Endothelial cell of umbilical vein (primary cell): ENCODE data around the gene FHDC1. TPM values are rescaled to one million over a fixed set of nuclear protein-coding genes. Genes with fewer than 3 reads are reported as not detected.

Experiments used
- BruUV-seq: library from RNA; stranded (reverse); fragments of 400-500 nt; replicated peaks from 2 replicates; lab custom pipeline; 2021; lab: Mats Ljungman, UMichigan
- CTCF ChIA-PET: fragments of 300-600, 350-600 bp; sonication (Branson Sonifier 250); formaldehyde crosslinking; loops from one replicate; lab custom pipeline; 2021; ENCODE audit warnings: antibody characterized with exemption, inconsistent platforms; lab: Charles Lee
- POLR2A ChIA-PET: fragments of 300-600, 350-600 bp; sonication (Branson Sonifier 250); formaldehyde crosslinking; loops from one replicate; lab custom pipeline; 2021; ENCODE audit warnings: antibody characterized with exemption, inconsistent platforms; lab: Charles Lee
- DNase-seq: peaks from one replicate; pipeline ENCODE4 v3.0.0-alpha.2; 2011; ENCODE audit warnings: low read depth, low spot score
- FAIRE-seq: peaks from 2 replicates; lab custom pipeline; 2011; peaks lifted over from hg19 to GRCh38; lab: Jason Lieb, UNC
- H2AFZ ChIP-seq: 2 replicates; pipeline ENCODE4 v1.6.0; 2012; ENCODE audit warnings: low read depth, low read length, control low read depth, inconsistent platforms
- H3K27ac ChIP-seq: 2 replicates; pipeline ENCODE4 v1.5.1; 2011; ENCODE audit warnings: low read depth, mild to moderate bottlenecking, control low read depth, low read length, moderate library complexity; ENCODE audit not compliant: insufficient read depth
- H3K27me3 ChIP-seq, 2 experiments: 2 replicates each; pipeline versions ENCODE4 v1.6.0 to v1.6.1; 2011; ENCODE audit warnings: low read length in 2 of 2, mixed read lengths in 1 of 2; ENCODE audit not compliant: control insufficient read depth in 2 of 2, insufficient read depth in 2 of 2
- H3K36me3 ChIP-seq, 2 experiments: 2 replicates in 1 of 2; 3 replicates in 1 of 2; pipeline ENCODE4 v1.5.1; 2011; ENCODE audit warnings: low read length in 2 of 2, mild to moderate bottlenecking in 1 of 2, moderate library complexity in 1 of 2; ENCODE audit not compliant: control insufficient read depth in 2 of 2, insufficient read depth in 2 of 2; ENCODE audit errors: extremely low read depth in 1 of 2
- H3K4me1 ChIP-seq: 3 replicates; pipeline ENCODE4 v1.5.1; 2011; ENCODE audit warnings: mild to moderate bottlenecking, low read length; ENCODE audit not compliant: control insufficient read depth, insufficient read depth; ENCODE audit errors: extremely low read depth
- H3K4me2 ChIP-seq: 2 replicates; pipeline ENCODE4 v1.6.1; 2011; ENCODE audit warnings: low read length, control low read depth, mixed read lengths; ENCODE audit not compliant: insufficient read depth
- H3K4me3 ChIP-seq, 3 experiments: fragments of 200-600 bp in 1 of 3; sonication (generic), shearing (Covaris generic) in 1 of 3; replicated peaks in 1 of 3; 2 replicates each; pipeline ENCODE4 v1.5.1; 2011 to 2016; ENCODE audit warnings: control low read depth in 3 of 3, low read length in 3 of 3, mild to moderate bottlenecking in 2 of 3, inconsistent platforms in 1 of 3, low read depth in 1 of 3, moderate library complexity in 1 of 3; ENCODE audit not compliant: insufficient read depth in 1 of 3
- H3K79me2 ChIP-seq: 2 replicates; pipeline ENCODE4 v1.6.0; 2012; ENCODE audit warnings: low read length, inconsistent platforms; ENCODE audit not compliant: control insufficient read depth, insufficient read depth
- H3K9ac ChIP-seq: replicated peaks from 2 replicates; pipeline ENCODE3; 2011; ENCODE audit warnings: low read length, control low read depth; ENCODE audit not compliant: insufficient read depth; ENCODE audit errors: extremely low read depth
- H3K9me1 ChIP-seq: replicated peaks from 3 replicates; pipeline ENCODE4 v1.6.0; 2011; ENCODE audit warnings: mild to moderate bottlenecking, low read length; ENCODE audit not compliant: control insufficient read depth, insufficient read depth; ENCODE audit errors: extremely low read depth
- H3K9me3 ChIP-seq: replicated peaks from 2 replicates; pipeline ENCODE4 v1.5.1; 2012; ENCODE audit warnings: low read length, inconsistent platforms; ENCODE audit not compliant: control insufficient read depth, insufficient read depth
- H4K20me1 ChIP-seq: replicated peaks from 2 replicates; pipeline ENCODE3; 2011; ENCODE audit warnings: mild to moderate bottlenecking, low read length; ENCODE audit not compliant: control insufficient read depth, insufficient read depth; ENCODE audit errors: extremely low read depth
- CTCF ChIP-seq, 2 donors: IDR thresholded peaks; 1 replicate in 1 of 2; 2 replicates in 1 of 2; pipeline ENCODE4 v1.5.1; 2011; ENCODE audit warnings: low read length in 2 of 2, mild to moderate bottlenecking in 2 of 2, moderate library complexity in 2 of 2, control low read depth in 1 of 2, inconsistent platforms in 1 of 2, low read depth in 1 of 2; ENCODE audit not compliant: insufficient read depth in 1 of 2; ENCODE audit errors: extremely low read depth in 1 of 2
- EZH2 ChIP-seq: IDR thresholded peaks from 2 replicates; pipeline ENCODE4 v1.6.1; 2012; ENCODE audit warnings: borderline replicate concordance, low read depth, mild to moderate bottlenecking, moderate library complexity, low read length, inconsistent platforms; ENCODE audit not compliant: severe bottlenecking
- FOS ChIP-seq: IDR thresholded peaks from 2 replicates; pipeline ENCODE4 v1.6.1; 2011; ENCODE audit warnings: mild to moderate bottlenecking, low read length, moderate library complexity, borderline replicate concordance; ENCODE audit not compliant: insufficient read depth
- GATA2 ChIP-seq: IDR thresholded peaks from 2 replicates; pipeline ENCODE4 v1.7.0; 2011; ENCODE audit warnings: low read depth, mild to moderate bottlenecking, moderate library complexity, mixed read lengths, low read length; ENCODE audit not compliant: insufficient read length, insufficient read depth
- JUN ChIP-seq: IDR thresholded peaks from 2 replicates; pipeline ENCODE4 v1.6.1; 2011; ENCODE audit warnings: borderline replicate concordance, low read depth; ENCODE audit not compliant: insufficient read length, insufficient read depth
- MAX ChIP-seq: IDR thresholded peaks from 2 replicates; pipeline ENCODE4 v1.6.1; 2011; ENCODE audit not compliant: insufficient read depth, insufficient read length
- MYC ChIP-seq: IDR thresholded peaks from one replicate; pipeline ENCODE4 v1.6.1; 2011; ENCODE audit warnings: mild to moderate bottlenecking, low read depth, low read length
- POLR2A ChIP-seq: IDR thresholded peaks from 2 replicates; pipeline ENCODE4 v1.6.1; 2012; ENCODE audit warnings: low read depth, mild to moderate bottlenecking, control low read depth, low read length
- POLR2AphosphoS5 ChIP-seq: IDR thresholded peaks from 2 replicates; pipeline ENCODE4 v1.6.1; 2012; ENCODE audit warnings: low read depth, mild to moderate bottlenecking, control low read depth, low read length, moderate library complexity; ENCODE audit not compliant: insufficient read depth
- dilution Hi-C: fragments of 300-500 bp; cut with MboI; formaldehyde crosslinking; loops from one replicate; pipeline ENCODE4 v1.15.0; 2019; ENCODE audit warnings: low sequenced_read_pairs; ENCODE audit not compliant: extremely low pct_ligation_motif_present
- intact Hi-C: fragments of 100-400 bp; cut with micrococcal nuclease; formaldehyde crosslinking; loops from one replicate; pipeline ENCODE4 v1.10.0; 2022
- polyA plus RNA-seq, 4 experiments: library from polyadenylated mRNA; depleted of rRNA in 3 of 4; stranded (reverse) in 3 of 4; unstranded in 1 of 4; fragments of >200 nt; gene quantifications; 2 replicates each; pipeline versions ENCODE4 v1.2.1 to v1.2.3, GENCODE V29; 2011 to 2012; ENCODE audit warnings: missing spikeins in 1 of 4
- total RNA-seq: library from RNA; stranded (reverse); gene quantifications from 2 replicates; pipeline ENCODE4 v1.2.3, GENCODE V29; 2021

FHDC1 gene
- total and polyA plus RNA-seq, 2 donors (not counting 3 experiments of a cell fraction or from before 2014, with no cell fraction given): 0.03 to 0.18 TPM

GRCh38 chr4:153010146-153010545, 74.0 kb downstream of the FHDC1 start:
- Histone ChIP-seq H3K27me3 (peaks cover 2 to 9% of the 10 kb centered on the region in 2 experiments), H3K9me3 (no peaks in the 10 kb centered on the region), H3K36me3 (no peaks in the 10 kb centered on the region), H3K4me1 (no peaks in the 10 kb centered on the region), H3K4me2 (no peak overlapping the region), H3K9me1 (no peaks in the 10 kb centered on the region), H2AFZ (no peak overlapping the region), H4K20me1 (no peaks in the 10 kb centered on the region), H3K27ac (no peak overlapping the region), H3K4me3 (no peak overlapping the region), H3K79me2 (no peaks in the 10 kb centered on the region), H3K9ac (no peak overlapping the region)
- intact Hi-C loops (no loop called here), dilution Hi-C loops (no loop called here)
- CTCF ChIA-PET: no interaction called here
- no TSS peak for BruUV-seq
- FAIRE-seq (no peak), DNase-seq (no peak)
- POLR2A ChIA-PET: no interaction called here
- TF ChIP-seq GATA2: no peak
- no peak for TF ChIP-seq EZH2
- no peak for TF ChIP-seq POLR2A
- no peak for TF ChIP-seq FOS
- TF ChIP-seq MYC: no peak
- no peak for TF ChIP-seq MAX
- TF ChIP-seq CTCF (IDR thresholded peaks at IDR 0.05; ENCODE audit: extremely low read depth in 1 of 2, insufficient read depth in 1 of 2, low read depth in 1 of 2, low read length in 2 of 2): no peak
- no peak for TF ChIP-seq POLR2AphosphoS5
- no peak for TF ChIP-seq JUN
